HG03571 (cell line): ENCODE results near the gene CLCA1.

Source experiments
- ATAC-seq: cut with Tn5 transposase; IDR thresholded peaks from one replicate; pipeline ENCODE4 v1.9.1; 2021; ENCODE audit not compliant: unreplicated experiment

CLCA1 gene

GRCh38 chr1:86541859-86542258 lies 73.1 kb downstream of the CLCA1 start:
- ATAC-seq, result no peak

GRCh38 chr1:86542631-86543030 lies 73.9 kb downstream of the CLCA1 start:
- no peak for ATAC-seq

GRCh38 chr1:86546787-86547221 lies 78.1 kb downstream of the CLCA1 start, which contains the start of gene CLCA4:
Gene CLCA4 (plus strand): TSS chr1:86547078. CDS start chr1:86547120, 42 bp downstream.
- no peak for ATAC-seq

GRCh38 chr1:86548839-86549238 lies 80.1 kb downstream of the CLCA1 start:
- no peak for ATAC-seq
